Measurements from ENCODE around the gene FGD4. TPM values are rescaled to one million over a fixed set of nuclear protein-coding genes. Genes with fewer than 3 reads are reported as not detected.
A peak's percentile ranks its signal among the peaks of the same experiment; 100 is the strongest.

FGD4 gene
- total and polyA plus RNA-seq, 8 donors: 18.6 to 38.9 (median 25.5) TPM

DNA sequence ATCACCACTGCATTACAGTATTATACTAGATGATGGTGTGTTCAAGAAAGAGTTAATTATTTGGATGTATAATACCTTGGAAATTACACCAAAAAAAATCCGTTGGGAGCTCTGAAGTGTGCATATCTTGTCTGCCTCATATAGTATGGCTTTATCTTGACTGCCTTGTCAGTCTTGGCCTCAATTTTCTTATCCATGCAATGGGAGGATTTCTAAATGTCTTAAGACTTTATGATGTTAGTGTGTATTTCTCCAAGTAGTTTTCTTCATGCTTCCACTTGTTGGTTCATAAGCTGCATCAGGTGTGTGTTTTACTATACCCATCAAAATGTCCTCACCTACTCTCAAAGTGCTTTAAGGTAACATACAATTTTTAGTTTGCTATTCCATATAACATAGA, 84.6 kb downstream of the FGD4 start:
- Histone ChIP-seq H3K36me3 (no peaks in the 10 kb centered on the region), H3K4me1 (peaks cover 5 to 57% of the 10 kb centered on the region in 2 donors), H3K27ac (peak overlapping the region in 1 of 2 donors; percentile 90), H3K9me3 (no peaks in the 10 kb centered on the region), H3K27me3 (no peaks in the 10 kb centered on the region), H3K4me3 (no peak overlapping the region)
- DNase-seq: no peak
- no peak for ATAC-seq
- intact Hi-C loops (cut with DNase I): no loop called here
- TF ChIP-seq, protein P1, sequence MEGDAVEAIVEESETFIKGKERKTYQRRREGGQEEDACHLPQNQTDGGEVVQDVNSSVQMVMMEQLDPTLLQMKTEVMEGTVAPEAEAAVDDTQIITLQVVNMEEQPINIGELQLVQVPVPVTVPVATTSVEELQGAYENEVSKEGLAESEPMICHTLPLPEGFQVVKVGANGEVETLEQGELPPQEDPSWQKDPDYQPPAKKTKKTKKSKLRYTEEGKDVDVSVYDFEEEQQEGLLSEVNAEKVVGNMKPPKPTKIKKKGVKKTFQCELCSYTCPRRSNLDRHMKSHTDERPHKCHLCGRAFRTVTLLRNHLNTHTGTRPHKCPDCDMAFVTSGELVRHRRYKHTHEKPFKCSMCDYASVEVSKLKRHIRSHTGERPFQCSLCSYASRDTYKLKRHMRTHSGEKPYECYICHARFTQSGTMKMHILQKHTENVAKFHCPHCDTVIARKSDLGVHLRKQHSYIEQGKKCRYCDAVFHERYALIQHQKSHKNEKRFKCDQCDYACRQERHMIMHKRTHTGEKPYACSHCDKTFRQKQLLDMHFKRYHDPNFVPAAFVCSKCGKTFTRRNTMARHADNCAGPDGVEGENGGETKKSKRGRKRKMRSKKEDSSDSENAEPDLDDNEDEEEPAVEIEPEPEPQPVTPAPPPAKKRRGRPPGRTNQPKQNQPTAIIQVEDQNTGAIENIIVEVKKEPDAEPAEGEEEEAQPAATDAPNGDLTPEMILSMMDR (IDR thresholded peaks at IDR 0.05): no peak

DNA sequence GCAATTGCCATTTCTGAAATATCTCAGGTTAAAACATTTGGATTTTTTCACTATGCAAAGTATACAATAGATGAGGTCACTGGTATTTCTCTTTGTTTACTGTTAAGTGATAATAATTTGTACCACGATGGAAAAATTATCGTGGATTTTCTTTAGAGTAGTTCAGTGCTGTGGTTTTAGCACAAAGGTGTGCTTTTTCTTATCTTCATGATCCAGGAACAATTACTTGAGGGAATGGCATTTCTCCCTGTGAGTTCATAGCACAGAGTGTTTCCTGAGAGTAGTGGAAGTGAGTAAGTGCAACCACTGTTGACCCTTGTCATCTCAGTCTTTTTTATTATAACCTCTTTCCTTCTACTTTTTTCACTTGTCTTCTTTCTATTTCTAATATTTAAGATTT, 86.8 kb downstream of the FGD4 start:
- Histone ChIP-seq H3K27me3 (no peaks in the 10 kb centered on the region), H3K9me3 (no peaks in the 10 kb centered on the region), H3K27ac (peak overlapping the region; percentile 56 to 90), H3K4me3 (peak overlapping the region in 1 of 2 donors; percentile 33), H3K4me1 (peaks cover 0 to 56% of the 10 kb centered on the region in 2 donors), H3K36me3 (no peaks in the 10 kb centered on the region)
- TF ChIP-seq, protein P1 (IDR thresholded peaks at IDR 0.05): no peak
- DNase-seq: no peak
- peak; percentile 78 for ATAC-seq
- intact Hi-C loops (cut with DNase I): no loop called here

DNA sequence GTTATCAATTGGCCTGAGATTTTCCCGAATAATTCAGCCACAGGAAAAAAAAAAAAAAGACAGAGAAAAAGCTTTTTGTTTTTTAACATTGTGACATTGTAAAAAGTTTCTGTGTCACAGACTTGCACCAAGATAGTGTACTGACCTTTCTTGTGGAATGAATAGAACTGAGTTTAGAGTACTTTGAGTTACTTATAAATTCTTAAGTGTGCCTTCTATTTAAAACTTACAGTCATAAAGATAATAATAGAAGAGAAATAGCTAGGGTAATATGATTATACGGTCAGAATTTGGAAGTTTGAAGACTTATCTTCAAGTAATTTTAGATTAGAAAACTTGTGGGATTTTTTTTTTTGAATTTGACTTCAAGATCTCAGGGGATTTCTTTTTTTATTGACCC, 88.8 kb downstream of the FGD4 start:
- intact Hi-C loops (cut with DNase I): no loop called here
- H3K27ac ChIP-seq: no peak overlapping the region
- DNase-seq (no peak), ATAC-seq (no peak)
- H3K27me3 ChIP-seq: no peaks in the 10 kb centered on the region
- H3K36me3 ChIP-seq: no peaks in the 10 kb centered on the region
- H3K4me1 ChIP-seq: peaks cover 0 to 42% of the 10 kb centered on the region in 2 donors
- peak overlapping the region in 1 of 2 donors; percentile 33 for H3K4me3 ChIP-seq
- no peaks in the 10 kb centered on the region for H3K9me3 ChIP-seq
- TF ChIP-seq, protein P1 (IDR thresholded peaks at IDR 0.05): no peak

DNA sequence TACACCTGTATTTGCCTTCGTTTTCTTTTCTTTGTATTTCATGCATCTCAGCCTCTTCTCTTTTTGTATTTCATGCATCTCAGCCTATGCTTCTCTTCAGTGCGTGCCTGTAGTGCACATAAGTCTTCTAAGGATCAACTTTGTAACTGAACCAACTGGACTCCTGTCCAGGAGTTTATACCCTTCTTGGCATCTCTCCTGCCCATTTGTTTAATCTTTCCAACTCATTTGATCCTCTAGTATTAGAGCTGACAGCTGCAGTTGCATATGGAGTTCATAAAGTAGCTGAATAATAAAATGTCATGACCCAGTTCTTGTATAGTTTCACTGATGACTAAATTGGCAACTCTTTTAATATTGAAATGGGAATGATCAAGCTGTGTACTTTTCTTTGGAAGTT, 89.7 kb downstream of the FGD4 start:
- TF ChIP-seq, protein P1 (IDR thresholded peaks at IDR 0.05): no peak
- H3K9me3 ChIP-seq: no peaks in the 10 kb centered on the region
- intact Hi-C loops (cut with DNase I): no loop called here

DNA sequence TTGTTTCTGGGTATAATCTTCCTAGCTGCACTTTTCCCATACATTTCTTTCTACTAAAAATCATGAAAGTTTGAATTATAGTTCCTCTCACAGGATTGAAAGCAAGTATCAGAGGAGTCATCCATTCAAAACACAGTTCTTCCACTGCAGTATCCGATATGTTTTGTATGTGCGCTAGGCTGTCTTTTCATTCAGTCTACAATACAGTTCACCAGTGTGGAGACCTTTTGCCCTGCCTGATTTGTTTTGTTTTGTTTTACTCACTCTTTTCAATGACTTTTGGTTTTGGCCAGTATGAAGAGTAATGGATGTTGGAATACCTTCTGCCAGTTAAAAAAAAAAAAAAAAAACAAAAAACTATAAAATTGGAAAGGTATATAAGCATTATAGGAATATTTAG, 91.4 kb downstream of the FGD4 start:
- intact Hi-C loops (cut with DNase I): no loop called here
- DNase-seq (no peak), ATAC-seq (no peak)
- Histone ChIP-seq H3K4me1 (peaks cover 4 to 31% of the 10 kb centered on the region in 2 donors), H3K27ac (no peak overlapping the region), H3K9me3 (no peaks in the 10 kb centered on the region), H3K4me3 (no peak overlapping the region), H3K36me3 (no peaks in the 10 kb centered on the region), H3K27me3 (no peaks in the 10 kb centered on the region)
- TF ChIP-seq, protein P1 (IDR thresholded peaks at IDR 0.05): no peak

More for the DNA sequence above, 89.7 kb downstream of the FGD4 start:
- Histone ChIP-seq H3K27me3 (no peaks in the 10 kb centered on the region), H3K27ac (no peak overlapping the region), H3K4me1 (peaks cover 0 to 32% of the 10 kb centered on the region in 2 donors), H3K4me3 (peak overlapping the region in 1 of 2 donors; percentile 33), H3K36me3 (no peaks in the 10 kb centered on the region)
- ATAC-seq: no peak
- DNase-seq: no peak

Measured in left lung (tissue), 10 donors.